ENCODE results near the gene SMCHD1.

Gene SMCHD1

DNA sequence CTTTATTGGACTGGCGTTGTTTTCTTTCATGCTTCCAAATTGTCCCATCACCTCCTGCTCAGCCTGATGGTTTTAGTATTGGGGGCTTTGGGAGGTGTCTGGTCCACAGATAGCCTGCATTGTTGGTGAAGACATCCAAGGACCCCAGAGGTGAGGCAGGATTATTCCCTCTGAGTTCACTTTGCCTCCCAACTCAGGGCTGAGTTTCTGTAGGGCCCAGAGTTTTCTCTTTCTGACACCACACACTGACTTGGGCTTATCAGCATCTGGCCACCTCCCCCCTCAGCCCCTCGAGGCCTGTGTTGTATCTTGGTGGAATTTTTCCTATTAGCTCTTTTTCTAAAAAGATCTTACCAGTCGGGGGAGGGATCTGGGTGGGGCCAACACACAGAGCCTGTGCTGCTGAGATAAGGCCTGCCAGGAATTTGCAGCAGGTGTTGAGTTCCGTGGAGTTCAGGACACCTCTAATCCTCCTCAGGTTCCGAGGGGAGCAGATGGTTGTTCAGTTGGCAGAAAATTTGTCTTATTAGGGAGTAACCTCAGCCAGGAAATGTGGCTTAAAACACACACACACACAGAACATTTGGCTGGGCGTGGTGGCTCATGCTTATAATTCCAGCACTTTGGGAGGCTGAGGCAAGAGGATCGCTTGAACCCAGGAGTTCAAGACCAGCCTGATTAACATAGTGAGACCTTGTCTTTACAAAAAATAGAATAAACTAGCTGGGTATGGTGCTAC, 198.6 kb downstream of the SMCHD1 start:
- DNase-seq = no peak
